22Rv1 (cell line): ENCODE measurements around the gene ZNF738.

Experiments
- ZFX ChIP-seq: fragments of 450-650 bp; IDR thresholded peaks from 2 replicates; pipeline ENCODE4 v1.6.1; 2017; ENCODE audit warnings: antibody characterized with exemption, borderline replicate concordance
- TF ChIP-seq, protein P1 (sequence below): fragments of 450-650 bp; IDR thresholded peaks from 2 replicates; pipeline ENCODE4 v1.5.1; 2017; ENCODE audit warnings: mild to moderate bottlenecking

- TF ChIP-seq, protein P1, sequence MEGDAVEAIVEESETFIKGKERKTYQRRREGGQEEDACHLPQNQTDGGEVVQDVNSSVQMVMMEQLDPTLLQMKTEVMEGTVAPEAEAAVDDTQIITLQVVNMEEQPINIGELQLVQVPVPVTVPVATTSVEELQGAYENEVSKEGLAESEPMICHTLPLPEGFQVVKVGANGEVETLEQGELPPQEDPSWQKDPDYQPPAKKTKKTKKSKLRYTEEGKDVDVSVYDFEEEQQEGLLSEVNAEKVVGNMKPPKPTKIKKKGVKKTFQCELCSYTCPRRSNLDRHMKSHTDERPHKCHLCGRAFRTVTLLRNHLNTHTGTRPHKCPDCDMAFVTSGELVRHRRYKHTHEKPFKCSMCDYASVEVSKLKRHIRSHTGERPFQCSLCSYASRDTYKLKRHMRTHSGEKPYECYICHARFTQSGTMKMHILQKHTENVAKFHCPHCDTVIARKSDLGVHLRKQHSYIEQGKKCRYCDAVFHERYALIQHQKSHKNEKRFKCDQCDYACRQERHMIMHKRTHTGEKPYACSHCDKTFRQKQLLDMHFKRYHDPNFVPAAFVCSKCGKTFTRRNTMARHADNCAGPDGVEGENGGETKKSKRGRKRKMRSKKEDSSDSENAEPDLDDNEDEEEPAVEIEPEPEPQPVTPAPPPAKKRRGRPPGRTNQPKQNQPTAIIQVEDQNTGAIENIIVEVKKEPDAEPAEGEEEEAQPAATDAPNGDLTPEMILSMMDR: no peak
- no peak for TF ChIP-seq ZFX
These were observed 40.1 kb downstream of the ZNF738 start for GRCh38 chr19:21398851-21399250.
